ENCODE results near the gene SUV39H1. TPM values are rescaled to one million over a fixed set of nuclear protein-coding genes. Genes with fewer than 3 reads are reported as not detected.

SUV39H1 gene
- total RNA-seq, 2 donors from 2014 or later, result 5.8 to 6.4 TPM

DNA sequence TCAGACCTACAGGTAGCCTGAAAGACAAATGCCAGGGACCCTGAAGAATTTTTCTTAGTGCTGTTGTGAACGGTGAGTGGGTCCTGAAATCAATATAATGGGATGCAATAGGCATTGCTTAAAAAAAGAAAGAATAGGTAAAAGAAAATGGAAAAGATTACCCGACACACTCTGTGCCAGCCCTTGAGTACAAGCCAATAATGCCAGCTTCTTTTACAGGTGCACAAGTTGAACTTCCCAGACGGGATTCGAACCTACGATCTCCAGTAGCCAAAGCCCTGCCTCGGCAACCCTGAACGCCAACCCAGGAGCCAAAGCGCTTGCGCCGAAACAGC is 40.3 kb downstream of the SUV39H1 start:
- peaks cover 12% of the 10 kb centered on the region for H3K4me1 Mint-ChIP-seq
- H3K27me3 Mint-ChIP-seq, result no peaks in the 10 kb centered on the region
- no peaks in the 10 kb centered on the region for H3K36me3 Mint-ChIP-seq (ENCODE audit: low read depth)
- H3K27ac Mint-ChIP-seq, result peak overlapping the region; percentile 92
- no peak for ATAC-seq
- DNase-seq, result no peak
- no peaks in the 10 kb centered on the region for H3K9me3 ChIP-seq (ENCODE audit: control insufficient read depth, low read length, poor library complexity, severe bottlenecking)
- peak overlapping the region; percentile 91 for H3K4me3 Mint-ChIP-seq

DNA sequence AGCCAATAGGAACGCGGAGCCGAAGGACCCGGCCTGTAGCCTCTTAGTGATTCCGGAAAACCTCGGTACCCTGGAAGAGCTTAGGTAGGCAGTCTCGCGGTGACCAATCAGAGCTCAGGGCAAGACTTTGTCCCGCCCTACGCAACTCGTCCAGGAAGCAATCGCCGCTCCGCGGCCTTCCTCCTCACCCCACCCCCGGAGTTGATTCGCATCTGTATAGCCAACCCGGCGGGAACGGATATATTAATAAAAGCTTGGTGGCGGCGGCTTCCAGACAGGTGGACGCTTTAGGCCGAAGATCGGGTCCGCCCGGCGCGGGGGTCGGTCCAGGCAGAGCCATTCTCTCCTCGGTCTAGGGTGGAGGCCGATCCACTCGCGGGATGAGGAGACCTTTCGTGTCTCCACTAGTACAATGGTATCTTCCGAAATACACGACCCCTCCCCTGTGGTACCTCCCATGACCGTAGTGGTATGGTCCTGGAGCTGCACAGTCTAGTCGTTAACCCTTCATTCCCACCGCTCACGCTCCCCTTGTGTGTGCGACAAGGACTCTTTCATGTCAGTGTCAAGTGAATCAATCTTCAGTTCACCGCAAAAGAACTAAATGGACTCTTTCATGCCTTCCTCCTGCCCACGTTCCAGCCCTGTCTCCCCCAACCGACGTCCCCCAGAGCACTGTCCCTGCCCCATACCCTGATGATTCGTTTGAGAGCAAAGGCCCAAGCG is 40.8 kb downstream of the SUV39H1 start:
- ATAC-seq (peak; percentile 99), DNase-seq (peak; percentile 65 to 79 (median 73))
- peaks cover 12% of the 10 kb centered on the region for H3K4me1 Mint-ChIP-seq
- peak overlapping the region; percentile 91 for H3K4me3 Mint-ChIP-seq
- peak overlapping the region; percentile 92 for H3K27ac Mint-ChIP-seq
- no peaks in the 10 kb centered on the region for H3K36me3 Mint-ChIP-seq (ENCODE audit: low read depth)
- H3K9me3 ChIP-seq (ENCODE audit: control insufficient read depth, low read length, poor library complexity, severe bottlenecking), result no peaks in the 10 kb centered on the region
- H3K27me3 Mint-ChIP-seq, result no peaks in the 10 kb centered on the region

DNA sequence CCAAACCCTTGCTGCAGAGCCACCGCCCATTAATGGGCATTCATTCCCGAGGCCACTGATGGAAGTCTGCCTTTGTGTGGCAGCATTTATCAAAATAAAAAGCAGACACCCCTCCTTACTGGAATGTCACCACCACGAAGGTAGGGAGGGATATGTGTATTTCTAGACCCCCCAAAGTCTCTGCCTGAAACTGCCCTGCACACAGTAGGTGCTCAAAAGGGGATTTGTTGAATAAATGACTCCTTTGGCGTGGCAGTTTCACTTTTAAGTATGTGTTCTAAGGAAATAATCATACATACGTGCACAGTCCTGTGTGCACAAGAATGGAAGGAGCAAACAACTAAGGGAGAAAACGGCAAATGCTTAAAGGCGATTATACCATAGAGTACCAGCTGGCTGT is 41.4 kb downstream of the SUV39H1 start:
- H3K4me3 Mint-ChIP-seq, result peak overlapping the region; percentile 91
- H3K27me3 Mint-ChIP-seq, result no peaks in the 10 kb centered on the region
- DNase-seq (no peak), ATAC-seq (no peak)
- H3K36me3 Mint-ChIP-seq (ENCODE audit: low read depth), result no peaks in the 10 kb centered on the region
- peaks cover 12% of the 10 kb centered on the region for H3K4me1 Mint-ChIP-seq
- H3K27ac Mint-ChIP-seq, result peak overlapping the region; percentile 92
- no peaks in the 10 kb centered on the region for H3K9me3 ChIP-seq (ENCODE audit: control insufficient read depth, low read length, poor library complexity, severe bottlenecking)

DNA sequence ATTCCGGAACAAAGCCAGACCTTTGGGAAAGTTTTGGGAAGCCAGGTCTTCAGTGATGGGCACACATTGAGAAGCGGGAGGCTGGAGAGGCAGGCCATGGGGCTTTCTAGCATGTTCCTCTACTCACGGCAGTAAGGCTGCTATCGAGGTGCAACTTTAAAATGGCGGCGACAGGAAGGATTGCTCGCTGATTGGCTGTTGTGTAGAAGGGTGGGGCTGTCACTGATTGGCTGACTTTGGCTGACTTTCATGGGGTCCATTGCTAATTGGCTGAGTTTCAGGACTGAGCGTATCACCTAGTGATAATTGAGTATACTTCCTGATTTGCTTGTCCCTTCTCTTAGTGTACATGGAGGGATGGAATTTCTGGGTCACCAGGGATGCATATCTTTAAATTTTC is 45.3 kb downstream of the SUV39H1 start:
- ATAC-seq (no peak), DNase-seq (no peak)
- no peaks in the 10 kb centered on the region for H3K9me3 ChIP-seq (ENCODE audit: control insufficient read depth, low read length, poor library complexity, severe bottlenecking)
- Mint-ChIP-seq H3K27ac (no peak overlapping the region), H3K4me1 (peaks cover 5% of the 10 kb centered on the region), H3K36me3 (ENCODE audit: low read depth) (no peaks in the 10 kb centered on the region), H3K27me3 (no peaks in the 10 kb centered on the region), H3K4me3 (no peak overlapping the region)

DNA sequence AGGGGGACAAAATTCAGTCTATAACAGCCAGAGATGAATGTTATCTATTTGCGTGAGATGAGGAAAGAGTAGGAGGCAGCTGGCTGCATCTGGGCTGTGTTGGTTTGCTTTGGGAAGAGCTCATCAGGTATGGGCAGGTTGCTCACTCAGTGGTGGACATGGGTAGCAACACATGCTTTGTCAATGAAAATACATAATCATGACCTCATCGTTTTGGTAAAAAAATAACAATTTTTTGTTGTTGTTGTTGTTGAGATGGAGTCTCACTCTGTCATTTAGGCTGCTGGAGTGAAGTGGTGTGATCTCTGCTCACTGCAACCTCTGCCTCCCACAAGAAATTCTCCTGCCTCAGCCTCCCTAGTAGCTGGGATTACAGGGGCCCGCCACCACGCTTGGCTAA is 48.7 kb downstream of the SUV39H1 start:
- Mint-ChIP-seq H3K4me3 (no peak overlapping the region), H3K27me3 (no peaks in the 10 kb centered on the region)

DNA sequence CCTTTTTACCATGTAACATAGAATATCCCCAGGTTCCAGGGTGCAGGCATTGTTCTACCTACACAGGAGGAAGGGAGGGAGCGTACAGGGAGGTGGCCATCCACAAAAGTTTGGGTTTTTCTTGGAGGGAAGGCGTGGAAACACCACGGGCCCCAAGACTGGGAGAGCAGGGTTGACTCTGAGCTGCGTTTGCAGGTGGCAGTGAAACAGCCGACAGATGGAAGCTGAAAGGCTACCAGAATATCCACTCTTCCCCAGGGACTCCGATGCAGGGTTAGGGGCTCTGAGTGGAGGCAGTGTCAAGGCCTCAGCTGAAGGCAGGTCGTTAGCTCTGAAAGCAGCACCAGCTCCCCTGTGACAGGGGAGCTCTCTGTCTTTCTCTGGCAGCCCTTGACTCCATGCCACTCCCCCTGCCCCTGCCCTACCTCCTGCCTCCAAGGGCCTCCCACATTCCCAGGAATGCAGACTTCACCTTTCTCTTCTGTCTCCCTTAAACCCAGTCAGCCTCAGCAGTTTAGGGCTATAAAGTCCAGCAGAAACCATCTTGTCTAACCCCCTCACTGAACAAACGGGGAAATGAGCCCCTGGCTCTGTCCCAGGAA is 51.0 kb downstream of the SUV39H1 start:
- H3K9me3 ChIP-seq (ENCODE audit: control insufficient read depth, low read length, poor library complexity, severe bottlenecking), result no peaks in the 10 kb centered on the region
- Mint-ChIP-seq H3K36me3 (ENCODE audit: low read depth) (no peaks in the 10 kb centered on the region), H3K4me1 (no peaks in the 10 kb centered on the region), H3K27me3 (no peaks in the 10 kb centered on the region), H3K4me3 (no peak overlapping the region), H3K27ac (no peak overlapping the region)
- no peak for DNase-seq
- no peak for ATAC-seq

More for the DNA sequence above, 48.7 kb downstream of the SUV39H1 start:
- Mint-ChIP-seq H3K4me1 (no peaks in the 10 kb centered on the region), H3K36me3 (ENCODE audit: low read depth) (no peaks in the 10 kb centered on the region), H3K27ac (no peak overlapping the region)
- no peaks in the 10 kb centered on the region for H3K9me3 ChIP-seq (ENCODE audit: control insufficient read depth, low read length, poor library complexity, severe bottlenecking)
- no peak for ATAC-seq
- no peak for DNase-seq

DNA sequence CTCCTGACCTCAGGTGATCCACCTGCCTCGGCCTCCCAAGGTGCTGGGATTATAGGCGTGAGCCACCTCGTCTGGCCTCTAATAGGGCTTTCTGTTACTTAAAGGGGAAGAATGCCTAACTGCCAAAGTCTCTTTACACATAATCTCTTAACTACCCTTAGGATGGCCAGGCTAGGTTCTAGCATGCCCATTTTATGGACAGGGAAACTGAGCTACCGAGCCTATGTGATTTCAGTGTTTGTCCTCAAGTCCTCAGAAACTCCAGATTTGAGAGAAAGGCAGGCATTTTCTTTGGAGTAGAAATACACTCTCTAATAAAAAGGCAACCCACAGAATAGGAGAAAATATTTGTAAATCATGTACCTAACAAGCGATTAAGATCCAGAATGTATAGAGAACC is 52.6 kb downstream of the SUV39H1 start:
- Mint-ChIP-seq H3K36me3 (ENCODE audit: low read depth) (no peaks in the 10 kb centered on the region), H3K27ac (no peak overlapping the region), H3K4me3 (no peak overlapping the region), H3K4me1 (no peaks in the 10 kb centered on the region), H3K27me3 (no peaks in the 10 kb centered on the region)
- no peaks in the 10 kb centered on the region for H3K9me3 ChIP-seq (ENCODE audit: control insufficient read depth, low read length, poor library complexity, severe bottlenecking)
- ATAC-seq (no peak), DNase-seq (no peak)

DNA sequence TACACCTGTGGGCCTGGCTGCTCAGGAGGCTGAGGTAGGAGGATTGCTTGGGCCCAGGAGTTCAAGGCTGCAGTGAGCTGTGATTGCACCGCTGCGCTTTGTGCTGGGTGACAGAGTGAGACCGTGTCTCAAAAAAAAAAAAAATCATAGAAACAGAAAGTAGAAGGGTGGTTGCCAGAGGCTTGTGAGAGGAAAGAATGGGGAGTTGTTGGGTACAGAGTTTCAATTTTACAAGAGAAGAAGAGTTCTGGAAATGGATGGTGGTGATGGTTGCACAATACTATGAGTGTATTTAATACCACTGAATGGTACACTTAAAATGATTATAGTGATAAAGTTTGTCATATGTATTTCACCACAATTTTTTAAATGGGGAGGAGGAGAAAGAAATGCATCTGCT is 54.8 kb downstream of the SUV39H1 start:
- DNase-seq (no peak), ATAC-seq (no peak)
- Mint-ChIP-seq H3K27ac (peak overlapping the region; percentile 85), H3K27me3 (no peaks in the 10 kb centered on the region), H3K4me1 (no peaks in the 10 kb centered on the region), H3K4me3 (no peak overlapping the region), H3K36me3 (ENCODE audit: low read depth) (no peaks in the 10 kb centered on the region)
- H3K9me3 ChIP-seq (ENCODE audit: control insufficient read depth, low read length, poor library complexity, severe bottlenecking), result no peaks in the 10 kb centered on the region

DNA sequence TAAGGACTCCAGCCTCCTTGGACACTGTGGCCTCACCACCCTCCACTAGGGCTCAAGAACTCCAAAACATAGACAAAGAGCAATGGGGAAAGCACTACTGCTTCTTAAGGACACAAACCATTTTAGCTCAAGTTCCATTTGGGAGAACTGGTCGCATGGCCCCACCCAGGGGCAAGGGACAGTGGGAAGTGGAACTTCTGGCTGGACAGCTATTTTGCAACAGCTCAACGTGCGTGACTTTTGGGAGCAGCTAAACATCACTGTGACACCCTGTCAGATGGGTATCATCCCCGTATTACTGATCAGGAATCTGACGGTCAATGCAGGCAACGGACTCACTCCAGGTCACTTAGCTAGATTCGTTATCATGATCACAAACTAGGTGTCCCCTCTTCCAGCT is 56.0 kb downstream of the SUV39H1 start:
- Mint-ChIP-seq H3K27me3 (no peaks in the 10 kb centered on the region), H3K36me3 (ENCODE audit: low read depth) (no peaks in the 10 kb centered on the region), H3K27ac (no peak overlapping the region), H3K4me1 (no peaks in the 10 kb centered on the region), H3K4me3 (no peak overlapping the region)
- DNase-seq, result no peak
- ATAC-seq, result no peak
- H3K9me3 ChIP-seq (ENCODE audit: control insufficient read depth, low read length, poor library complexity, severe bottlenecking), result no peaks in the 10 kb centered on the region

DNA sequence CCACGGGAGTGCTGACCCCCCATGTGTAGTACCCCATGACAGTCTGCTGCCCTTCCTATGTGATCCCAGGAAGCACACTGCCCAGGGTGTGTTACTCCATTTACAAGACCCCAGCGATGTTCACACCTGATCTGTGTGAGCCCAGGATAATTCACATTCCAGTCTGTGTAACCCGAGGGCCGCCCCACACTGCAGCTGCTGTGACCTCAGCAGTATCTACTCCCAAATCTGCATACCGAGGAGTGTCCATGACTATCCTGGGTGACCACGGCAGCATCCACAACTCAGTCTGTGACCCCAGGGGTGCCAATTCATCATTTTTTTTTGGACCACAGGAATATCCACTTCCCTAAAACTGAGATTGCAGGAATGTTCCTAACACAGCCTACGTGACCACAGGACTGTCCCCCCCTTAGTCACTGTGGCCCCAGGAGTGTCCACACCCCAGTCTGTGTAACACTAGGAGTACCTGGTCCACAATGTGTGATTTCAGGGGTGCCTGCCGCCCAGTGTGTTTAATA is 57.2 kb downstream of the SUV39H1 start:
- H3K36me3 Mint-ChIP-seq (ENCODE audit: low read depth), result no peaks in the 10 kb centered on the region
- ATAC-seq (no peak), DNase-seq (no peak)
- H3K27ac Mint-ChIP-seq, result no peak overlapping the region
- H3K4me1 Mint-ChIP-seq, result no peaks in the 10 kb centered on the region
- H3K9me3 ChIP-seq (ENCODE audit: control insufficient read depth, low read length, poor library complexity, severe bottlenecking), result no peaks in the 10 kb centered on the region
- H3K27me3 Mint-ChIP-seq, result no peaks in the 10 kb centered on the region
- H3K4me3 Mint-ChIP-seq, result no peak overlapping the region

DNA sequence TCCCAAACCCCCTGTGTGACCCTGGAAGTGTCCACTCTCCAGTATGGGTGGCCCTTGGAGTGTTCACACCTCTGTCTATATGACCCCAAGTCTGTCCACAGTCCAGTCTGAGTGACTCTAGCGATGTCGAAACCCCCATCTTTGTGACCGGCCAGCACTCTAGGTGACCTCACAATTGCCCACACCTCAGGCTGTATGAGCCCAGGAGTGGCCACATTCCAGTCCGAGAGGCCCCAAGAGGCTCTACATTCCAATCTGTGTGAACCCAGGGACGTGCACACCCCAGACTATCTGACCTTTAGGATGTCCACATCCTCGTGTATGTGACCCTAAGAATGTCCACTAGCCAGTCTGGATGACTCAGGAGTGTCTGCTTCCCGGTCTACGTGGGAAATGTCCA is 57.7 kb downstream of the SUV39H1 start:
- no peak for DNase-seq
- no peak overlapping the region for H3K27ac Mint-ChIP-seq

More for the DNA sequence above, 57.7 kb downstream of the SUV39H1 start:
- H3K27me3 Mint-ChIP-seq, result no peaks in the 10 kb centered on the region
- H3K4me3 Mint-ChIP-seq, result no peak overlapping the region
- no peaks in the 10 kb centered on the region for H3K36me3 Mint-ChIP-seq (ENCODE audit: low read depth)
- no peak for ATAC-seq
- H3K9me3 ChIP-seq (ENCODE audit: control insufficient read depth, low read length, poor library complexity, severe bottlenecking), result no peaks in the 10 kb centered on the region
- H3K4me1 Mint-ChIP-seq, result no peaks in the 10 kb centered on the region

Data from T-helper 17 cell (primary cell).